GM12878 (cell line): ENCODE measurements around the gene ATP7B. TPM values are rescaled to one million over a fixed set of nuclear protein-coding genes. Genes with fewer than 3 reads are reported as not detected.

Experiments
- ATAC-seq: fragments of 200-7000 bp; cut with Tn5 transposase; 3 replicates; pipeline ENCODE4 v1.9.1; 2020; ENCODE audit warnings: mild to moderate bottlenecking, moderate library complexity
- BruUV-seq: library from RNA; stranded (reverse); fragments of 400-500 nt; replicated peaks from 2 replicates; lab custom pipeline; 2021; lab: Mats Ljungman, UMichigan
- CTCF ChIA-PET: fragments of 300-600 bp; sonication (Branson Sonifier 250); formaldehyde crosslinking; extraction: SDS; loops from one replicate; lab custom pipeline; 2021; ENCODE audit warnings: inconsistent platforms; lab: Yijun Ruan, JAX
- POLR2A ChIA-PET: fragments of 350-600 bp; formaldehyde crosslinking; extraction: SDS; loops from one replicate; lab custom pipeline; 2021; ENCODE audit warnings: inconsistent platforms; lab: Charles Lee
- RAD21 ChIA-PET: fragments of 300-600 bp; sonication (Branson Sonifier 250); formaldehyde crosslinking; loops from one replicate; lab custom pipeline; 2023; ENCODE audit warnings: antibody characterized with exemption; ENCODE audit not compliant: unreplicated experiment; lab: Charles Lee
- SMC1A ChIA-PET: fragments of 300-600 bp; sonication (Branson Sonifier 250); formaldehyde crosslinking; loops from one replicate; lab custom pipeline; 2023; ENCODE audit not compliant: unreplicated experiment, uncharacterized antibody; lab: Charles Lee
- DNase-seq: peaks from one replicate; pipeline ENCODE4 v3.0.0-alpha.2; 2011; ENCODE audit warnings: low read depth, low spot score
- FAIRE-seq: peaks from 3 replicates; lab custom pipeline; 2011; peaks lifted over from hg19 to GRCh38; lab: Jason Lieb, UNC
- H2AFZ ChIP-seq: 2 replicates; pipeline ENCODE4 v1.6.0; 2011; ENCODE audit warnings: low read depth, low read length, control low read depth; ENCODE audit not compliant: control insufficient read depth
- H3K27ac ChIP-seq: 2 replicates; pipeline ENCODE4 v1.5.1; 2011; ENCODE audit warnings: control low read depth; ENCODE audit not compliant: control insufficient read depth, insufficient read depth
- H3K27me3 ChIP-seq, 2 experiments: replicated peaks in 1 of 2; 2 replicates each; pipeline versions ENCODE4 v1.6.0 to v1.6.1; 2011; ENCODE audit warnings: low read length in 1 of 2; ENCODE audit not compliant: control insufficient read depth in 2 of 2, insufficient read depth in 2 of 2
- H3K36me3 ChIP-seq, 2 experiments: 2 replicates each; pipeline ENCODE4 v1.5.1; 2011; ENCODE audit warnings: low read length in 1 of 2; ENCODE audit not compliant: control insufficient read depth in 2 of 2, insufficient read depth in 2 of 2
- H3K4me1 ChIP-seq: 2 replicates; pipeline ENCODE4 v1.6.1; 2011; ENCODE audit warnings: mild to moderate bottlenecking, low read length, moderate library complexity, mixed read lengths; ENCODE audit not compliant: control insufficient read depth, insufficient read depth
- H3K4me2 ChIP-seq: 2 replicates; pipeline ENCODE4 v1.6.0; 2011; ENCODE audit warnings: control low read depth; ENCODE audit not compliant: control insufficient read depth, insufficient read depth
- H3K4me3 ChIP-seq: fragments of 200-600 bp; sonication (generic); 2 replicates; pipeline ENCODE4 v1.5.1; 2016
- H3K79me2 ChIP-seq: 2 replicates; pipeline ENCODE4 v1.6.0; 2011; ENCODE audit warnings: low read length; ENCODE audit not compliant: control insufficient read depth, insufficient read depth
- H3K9ac ChIP-seq: 2 replicates; pipeline ENCODE4 v1.8.0; 2011; ENCODE audit warnings: low read length, control low read depth, mixed read lengths; ENCODE audit not compliant: control insufficient read depth, insufficient read depth
- H3K9me3 ChIP-seq: replicated peaks from 3 replicates; pipeline ENCODE4 v1.5.1; 2011; ENCODE audit warnings: mild to moderate bottlenecking, low read length; ENCODE audit not compliant: control insufficient read depth, insufficient read depth
- H4K20me1 ChIP-seq: 2 replicates; pipeline ENCODE4 v1.6.0; 2011; ENCODE audit not compliant: control insufficient read depth, insufficient read depth
- CBX5 ChIP-seq: sonication (generic); IDR thresholded peaks from 2 replicates; pipeline ENCODE4 v1.6.1; 2016; ENCODE audit warnings: low read depth, moderate library complexity, mild to moderate bottlenecking, inconsistent platforms
- E4F1 ChIP-seq: fragments of 450-650 bp; IDR thresholded peaks from 2 replicates; pipeline ENCODE4 v1.6.1; 2018; ENCODE audit warnings: borderline replicate concordance, mild to moderate bottlenecking; ENCODE audit not compliant: partially characterized antibody
- EGR1 ChIP-seq, 2 experiments: IDR thresholded peaks; 1 replicate in 1 of 2; 2 replicates in 1 of 2; pipeline ENCODE4 v1.6.1; 2011 to 2012; ENCODE audit warnings: low read depth in 2 of 2, low read length in 2 of 2, borderline replicate concordance in 1 of 2, mild to moderate bottlenecking in 1 of 2, moderate library complexity in 1 of 2
- HCFC1 ChIP-seq: fragments of 150-350 bp; IDR thresholded peaks from 2 replicates; pipeline ENCODE4 v1.6.1; 2014; ENCODE audit warnings: low read length
- KAT2A ChIP-seq: conservative IDR thresholded peaks from 2 replicates; pipeline ENCODE4 v1.6.1; 2011; ENCODE audit warnings: low read depth, low read length; ENCODE audit not compliant: control insufficient read depth
- KDM1A ChIP-seq: fragments of 200-600 bp; sonication (generic); IDR thresholded peaks from 2 replicates; pipeline ENCODE4 v1.6.1; 2016; ENCODE audit warnings: borderline replicate concordance
- POLR2A ChIP-seq: IDR thresholded peaks from 2 replicates; pipeline ENCODE4 v1.6.1; 2011; ENCODE audit warnings: low read depth, mild to moderate bottlenecking, low read length
- POLR2AphosphoS5 ChIP-seq: IDR thresholded peaks from 2 replicates; pipeline ENCODE4 v1.6.1; 2011; ENCODE audit warnings: mild to moderate bottlenecking, low read length, inconsistent platforms
- PRDM15 ChIP-seq: fragments of 450-650 bp; formaldehyde crosslinking; IDR thresholded peaks from 2 replicates; pipeline ENCODE4 v1.4.0; 2020; ENCODE audit warnings: mild to moderate bottlenecking, moderate library complexity
- SKIL ChIP-seq: fragments of 450-650 bp; IDR thresholded peaks from 2 replicates; pipeline ENCODE4 v1.6.1; 2017; ENCODE audit warnings: mild to moderate bottlenecking, low read depth, inconsistent platforms; ENCODE audit not compliant: poor library complexity, severe bottlenecking
- STAT1 ChIP-seq: fragments of 450-650 bp; conservative IDR thresholded peaks from 2 replicates; pipeline ENCODE4 v1.6.1; 2014; ENCODE audit warnings: antibody characterized with exemption, mild to moderate bottlenecking
- ZBTB11 ChIP-seq: fragments of 450-650 bp; formaldehyde crosslinking; IDR thresholded peaks from 2 replicates; pipeline ENCODE4 v1.5.0; 2022; ENCODE audit warnings: mild to moderate bottlenecking, missing genetic modification characterization
- WGBS: methylation state at CpG from one replicate; pipeline ENCODE4 v1.1.6; 2016; ENCODE audit warnings: low lambda C conversion rate; ENCODE audit not compliant: insufficient replicate concordance, insufficient coverage; ENCODE audit errors: missing lambda C conversion rate; 5-methylcytosine and 5-hydroxymethylcytosine counted together
- in situ Hi-C: fragments of 300-500 bp; cut with MboI; formaldehyde crosslinking; loops from 9 replicates; pipeline ENCODE4 v1.14.3; 2018; ENCODE audit warnings: mixed read lengths
- intact Hi-C: fragments of 100-400 bp; cut with micrococcal nuclease; formaldehyde crosslinking; loops from one replicate; pipeline ENCODE4 v1.14.2; 2022; ENCODE audit not compliant: unreplicated experiment
- polyA plus RNA-seq, 11 experiments: library from polyadenylated mRNA; depleted of rRNA in 4 of 11; unstranded in 6 of 11; stranded (reverse) in 5 of 11; fragments of >200 nt; fragmentation: Nextera tagmentation in 4 of 11; fragmentation: Illumina TruSeq in 1 of 11; extraction: Ambion mirVana in 4 of 11; extraction: Trizol in 1 of 11; gene quantifications; 1 replicate in 1 of 11; 2 replicates in 10 of 11; pipeline versions ENCODE4 v1.2.1 to v1.2.3, GENCODE V29; 2011 to 2016; ENCODE audit warnings: inconsistent platforms in 2 of 11, missing spikeins in 2 of 11, low read depth in 1 of 11
- total RNA-seq, 4 experiments: library from RNA; depleted of rRNA in 3 of 4; stranded (reverse); fragments of >200 nt in 3 of 4; fragmentation: Illumina TruSeq in 1 of 4; extraction: Trizol in 1 of 4; gene quantifications; 2 replicates each; pipeline versions ENCODE4 v1.2.1 to v1.2.3, GENCODE V29; 2013 to 2021

Gene ATP7B
- total and polyA plus RNA-seq, 10 of the 15 experiments (the other 5 are each of a cell fraction or from before 2014, with no cell fraction given), result under 0.01 to 1.1 (median 0.06) TPM; not detected in 2

- Histone ChIP-seq H3K9me3 (no peaks in the 10 kb centered on the region), H3K27ac (no peak overlapping the region), H3K4me2 (no peak overlapping the region), H3K4me3 (no peak overlapping the region), H2AFZ (no peak overlapping the region), H3K36me3 (no peaks in the 10 kb centered on the region), H4K20me1 (peaks cover 3% of the 10 kb centered on the region; the same call in 1 of the 2 replicates), H3K4me1 (no peaks in the 10 kb centered on the region), H3K27me3 (peaks cover 1 to 4% of the 10 kb centered on the region in 2 experiments; a peak in 3 of 4 replicates), H3K9ac (no peak overlapping the region), H3K79me2 (no peaks in the 10 kb centered on the region)
- no TSS peak for BruUV-seq
- FAIRE-seq (no peak), ATAC-seq (no peak), DNase-seq (no peak)
- ChIA-PET RAD21 (no interaction called here), SMC1A (no interaction called here), CTCF (no interaction called here), POLR2A (no interaction called here)
- in situ Hi-C loops, result no loop called here
- intact Hi-C loops, result no loop called here
- WGBS, result 33% methylated on average over 1 of the region's 1 CpG
- TF ChIP-seq HCFC1 (no peak), STAT1 (no peak), KDM1A (no peak), CBX5 (no peak), PRDM15 (no peak), E4F1 (no peak), EGR1 (IDR thresholded peaks at IDR 0.05; ENCODE audit: borderline replicate concordance in 1 of 2, low read depth in 2 of 2, low read length in 2 of 2) (no peak), SKIL (no peak), ZBTB11 (CRISPR knock-in tag) (no peak), POLR2AphosphoS5 (no peak), KAT2A (no peak), POLR2A (no peak)
These were observed 110.8 kb downstream of the ATP7B start for GRCh38 chr13:51900471-51900870.
